HL-60 (cell line): ENCODE results near the gene LRFN2.

Source experiments
- DNase-seq, 2 experiments: peaks; one replicate each; pipeline ENCODE4 v3.0.0-alpha.2; 2010 to 2020; ENCODE audit warnings: low read depth in 1 of 2, low spot score in 1 of 2
- H3K27ac ChIP-seq: fragments of 250-450 bp; sonication (Bioruptor Pico); replicated peaks from 2 replicates; pipeline ENCODE4 v1.5.1; 2020; ENCODE audit warnings: mild to moderate bottlenecking, moderate library complexity
- H3K27me3 ChIP-seq: fragments of 250-450 bp; sonication (Bioruptor Pico); 2 replicates; pipeline ENCODE4 v1.5.1; 2021; ENCODE audit warnings: mild to moderate bottlenecking, moderate library complexity; ENCODE audit not compliant: insufficient read depth, poor library complexity, severe bottlenecking
- H3K4me3 ChIP-seq: replicated peaks from 2 replicates; pipeline ENCODE4 v1.5.1; 2011; ENCODE audit warnings: mild to moderate bottlenecking, control low read depth, low read length; ENCODE audit not compliant: insufficient read depth
- CTCF ChIP-seq: IDR thresholded peaks from one replicate; pipeline ENCODE4 v1.5.1; 2011; ENCODE audit warnings: low read length, control low read depth, inconsistent platforms; ENCODE audit not compliant: insufficient read depth
- GABPA ChIP-seq: IDR thresholded peaks from 2 replicates; pipeline ENCODE4 v1.6.1; 2012; ENCODE audit warnings: low read depth
- POLR2AphosphoS5 ChIP-seq: IDR thresholded peaks from 2 replicates; pipeline ENCODE4 v1.6.1; 2012; ENCODE audit warnings: low read depth
- SPI1 ChIP-seq: IDR thresholded peaks from 2 replicates; pipeline ENCODE4 v1.6.1; 2012; ENCODE audit warnings: low read depth, mild to moderate bottlenecking, borderline replicate concordance
- TF ChIP-seq, protein P1 (sequence below): IDR thresholded peaks from 2 replicates; pipeline ENCODE4 v1.6.1; 2012; ENCODE audit warnings: low read depth; ENCODE audit not compliant: insufficient replicate concordance

The LRFN2 gene

GRCh38 chr6:40540790-40541189, 46.4 kb downstream of the LRFN2 start:
- no peaks in the 10 kb centered on the region for H3K27me3 ChIP-seq
- no peak overlapping the region for H3K4me3 ChIP-seq
- DNase-seq, result no peak

DNA sequence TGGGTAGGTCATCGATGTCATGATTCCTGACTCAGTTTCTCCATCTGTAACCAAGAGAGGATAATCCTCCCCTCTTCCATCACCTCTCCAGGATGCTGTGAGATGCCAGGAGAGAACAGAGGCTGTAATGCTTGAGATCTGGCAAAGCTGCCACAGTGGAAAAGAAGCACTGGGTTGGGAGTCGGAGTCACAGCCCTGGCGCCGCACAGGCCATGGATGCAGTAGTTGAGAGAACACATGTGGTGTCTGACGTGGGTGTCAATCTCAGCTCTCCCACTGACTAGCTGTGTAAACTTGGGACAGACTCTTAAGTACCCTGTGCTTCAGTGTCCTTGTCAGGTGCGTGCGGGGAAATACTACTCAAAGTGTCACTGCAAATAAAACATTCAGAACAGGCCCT, 47.3 kb downstream of the LRFN2 start:
- no peak overlapping the region for H3K27ac ChIP-seq
- TF ChIP-seq POLR2AphosphoS5 (no peak), SPI1 (no peak)
- TF ChIP-seq, protein P1, sequence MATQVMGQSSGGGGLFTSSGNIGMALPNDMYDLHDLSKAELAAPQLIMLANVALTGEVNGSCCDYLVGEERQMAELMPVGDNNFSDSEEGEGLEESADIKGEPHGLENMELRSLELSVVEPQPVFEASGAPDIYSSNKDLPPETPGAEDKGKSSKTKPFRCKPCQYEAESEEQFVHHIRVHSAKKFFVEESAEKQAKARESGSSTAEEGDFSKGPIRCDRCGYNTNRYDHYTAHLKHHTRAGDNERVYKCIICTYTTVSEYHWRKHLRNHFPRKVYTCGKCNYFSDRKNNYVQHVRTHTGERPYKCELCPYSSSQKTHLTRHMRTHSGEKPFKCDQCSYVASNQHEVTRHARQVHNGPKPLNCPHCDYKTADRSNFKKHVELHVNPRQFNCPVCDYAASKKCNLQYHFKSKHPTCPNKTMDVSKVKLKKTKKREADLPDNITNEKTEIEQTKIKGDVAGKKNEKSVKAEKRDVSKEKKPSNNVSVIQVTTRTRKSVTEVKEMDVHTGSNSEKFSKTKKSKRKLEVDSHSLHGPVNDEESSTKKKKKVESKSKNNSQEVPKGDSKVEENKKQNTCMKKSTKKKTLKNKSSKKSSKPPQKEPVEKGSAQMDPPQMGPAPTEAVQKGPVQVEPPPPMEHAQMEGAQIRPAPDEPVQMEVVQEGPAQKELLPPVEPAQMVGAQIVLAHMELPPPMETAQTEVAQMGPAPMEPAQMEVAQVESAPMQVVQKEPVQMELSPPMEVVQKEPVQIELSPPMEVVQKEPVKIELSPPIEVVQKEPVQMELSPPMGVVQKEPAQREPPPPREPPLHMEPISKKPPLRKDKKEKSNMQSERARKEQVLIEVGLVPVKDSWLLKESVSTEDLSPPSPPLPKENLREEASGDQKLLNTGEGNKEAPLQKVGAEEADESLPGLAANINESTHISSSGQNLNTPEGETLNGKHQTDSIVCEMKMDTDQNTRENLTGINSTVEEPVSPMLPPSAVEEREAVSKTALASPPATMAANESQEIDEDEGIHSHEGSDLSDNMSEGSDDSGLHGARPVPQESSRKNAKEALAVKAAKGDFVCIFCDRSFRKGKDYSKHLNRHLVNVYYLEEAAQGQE, result no peak
- no peak for DNase-seq
- no peak overlapping the region for H3K4me3 ChIP-seq
- no peaks in the 10 kb centered on the region for H3K27me3 ChIP-seq

More at GRCh38 chr6:40540790-40541189, 46.4 kb downstream of the LRFN2 start:
- no peak overlapping the region for H3K27ac ChIP-seq
- TF ChIP-seq CTCF, result no peak
- TF ChIP-seq GABPA, result no peak
- TF ChIP-seq, protein P1, result no peak
- no peak for TF ChIP-seq SPI1
- TF ChIP-seq POLR2AphosphoS5, result no peak

DNA sequence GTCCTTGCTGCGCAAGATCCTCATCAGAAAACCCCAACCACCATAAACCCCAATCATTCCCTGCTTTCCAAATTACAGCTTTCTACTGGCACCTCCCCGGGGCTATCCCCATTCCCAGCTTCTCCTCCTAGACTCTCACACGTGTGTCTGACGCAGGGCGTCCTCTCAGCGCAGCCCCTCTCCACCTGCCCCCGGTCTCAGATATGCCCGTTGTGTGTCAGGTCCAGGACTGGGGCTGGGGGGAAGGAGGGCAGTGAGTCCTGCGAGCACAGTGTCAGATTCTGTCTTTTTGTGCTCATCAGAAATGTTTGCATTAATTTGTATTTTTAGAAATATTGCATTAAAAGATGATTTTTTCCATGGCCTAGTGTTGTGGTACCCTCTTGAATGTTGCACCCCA, 48.6 kb downstream of the LRFN2 start:
- TF ChIP-seq POLR2AphosphoS5 (no peak), CTCF (no peak), SPI1 (no peak), GABPA (no peak)
- TF ChIP-seq, protein P1, result no peak

More for the DNA sequence above, 48.6 kb downstream of the LRFN2 start:
- H3K27me3 ChIP-seq, result no peaks in the 10 kb centered on the region
- no peak overlapping the region for H3K4me3 ChIP-seq
- no peak for DNase-seq
- no peak overlapping the region for H3K27ac ChIP-seq
